ENCODE measurements around the gene DPF3. TPM values are rescaled to one million over a fixed set of nuclear protein-coding genes. Genes with fewer than 3 reads are reported as not detected.

The DPF3 gene
- polyA plus RNA-seq, 1 donor from 2014 or later = 6.0 TPM

- Mint-ChIP-seq H3K4me3 (no peak overlapping the region), H3K36me3 (peaks cover 3% of the 10 kb centered on the region), H3K9me3 (no peaks in the 10 kb centered on the region), H3K27ac (no peak overlapping the region), H3K27me3 (peaks cover 4% of the 10 kb centered on the region), H3K4me1 (peaks cover 0 to 1% (median 0%) of the 10 kb centered on the region in 3 donors)
Measured at GRCh38 chr14:72917094-72917802, 23.3 kb upstream of the DPF3 start.

- H3K4me1 Mint-ChIP-seq = peaks cover 0 to 1% (median 0%) of the 10 kb centered on the region in 3 donors
- no peak overlapping the region for H3K4me3 Mint-ChIP-seq
- no peak overlapping the region for H3K27ac Mint-ChIP-seq
- no peaks in the 10 kb centered on the region for H3K9me3 Mint-ChIP-seq
- H3K27me3 Mint-ChIP-seq = peaks cover 4% of the 10 kb centered on the region
- peaks cover 3% of the 10 kb centered on the region for H3K36me3 Mint-ChIP-seq
Measured at GRCh38 chr14:72916174-72916573, 22.3 kb upstream of the DPF3 start.

- H3K36me3 Mint-ChIP-seq = peaks cover 3% of the 10 kb centered on the region
- no peaks in the 10 kb centered on the region for H3K27me3 Mint-ChIP-seq
- no peaks in the 10 kb centered on the region for H3K9me3 Mint-ChIP-seq
- H3K4me3 Mint-ChIP-seq = no peak overlapping the region
- H3K27ac Mint-ChIP-seq = no peak overlapping the region
- peaks cover 0 to 1% (median 0%) of the 10 kb centered on the region in 3 donors for H3K4me1 Mint-ChIP-seq
Measured at GRCh38 chr14:72913809-72914208, 19.9 kb upstream of the DPF3 start.

- no peaks in the 10 kb centered on the region for H3K27me3 Mint-ChIP-seq
- no peak overlapping the region for H3K27ac Mint-ChIP-seq
- no peak overlapping the region for H3K4me3 Mint-ChIP-seq
- H3K36me3 Mint-ChIP-seq = peaks cover 4% of the 10 kb centered on the region
- no peaks in the 10 kb centered on the region for H3K9me3 Mint-ChIP-seq
- peaks cover 6 to 17% (median 13%) of the 10 kb centered on the region in 3 donors for H3K4me1 Mint-ChIP-seq
Measured at GRCh38 chr14:72909163-72909562, 15.3 kb upstream of the DPF3 start.

- Mint-ChIP-seq H3K27me3 (no peaks in the 10 kb centered on the region), H3K4me3 (no peak overlapping the region)
Measured at GRCh38 chr14:72907886-72908285, 14.0 kb upstream of the DPF3 start.

GRCh38 chr14:72906879-72907278 is 13.0 kb upstream of the DPF3 start:
- Mint-ChIP-seq H3K36me3 (peaks cover 1% of the 10 kb centered on the region), H3K27ac (no peak overlapping the region), H3K27me3 (no peaks in the 10 kb centered on the region), H3K4me3 (no peak overlapping the region), H3K4me1 (peaks cover 6 to 17% (median 13%) of the 10 kb centered on the region in 3 donors), H3K9me3 (no peaks in the 10 kb centered on the region)

More at GRCh38 chr14:72907886-72908285, 14.0 kb upstream of the DPF3 start:
- Mint-ChIP-seq H3K27ac (no peak overlapping the region), H3K36me3 (peaks cover 1% of the 10 kb centered on the region), H3K9me3 (no peaks in the 10 kb centered on the region), H3K4me1 (peaks cover 6 to 17% (median 13%) of the 10 kb centered on the region in 3 donors)

- Mint-ChIP-seq H3K27me3 (no peaks in the 10 kb centered on the region), H3K27ac (no peak overlapping the region), H3K9me3 (no peaks in the 10 kb centered on the region), H3K36me3 (peaks cover 1% of the 10 kb centered on the region), H3K4me1 (peaks cover 6 to 17% (median 13%) of the 10 kb centered on the region in 3 donors), H3K4me3 (no peak overlapping the region)
Measured at GRCh38 chr14:72906316-72906715, 12.4 kb upstream of the DPF3 start.

- H3K27ac Mint-ChIP-seq = no peak overlapping the region
- H3K27me3 Mint-ChIP-seq = no peaks in the 10 kb centered on the region
- H3K4me3 Mint-ChIP-seq = no peak overlapping the region
- H3K9me3 Mint-ChIP-seq = no peaks in the 10 kb centered on the region
- peaks cover 6 to 17% (median 14%) of the 10 kb centered on the region in 3 donors for H3K4me1 Mint-ChIP-seq
- H3K36me3 Mint-ChIP-seq = peaks cover 1% of the 10 kb centered on the region
Measured at GRCh38 chr14:72904840-72905561, 11.1 kb upstream of the DPF3 start.

- no peaks in the 10 kb centered on the region for H3K9me3 Mint-ChIP-seq
- H3K4me1 Mint-ChIP-seq = peaks cover 8 to 17% (median 14%) of the 10 kb centered on the region in 3 donors
- peaks cover 1% of the 10 kb centered on the region for H3K36me3 Mint-ChIP-seq
- no peaks in the 10 kb centered on the region for H3K27me3 Mint-ChIP-seq
- H3K27ac Mint-ChIP-seq = no peak overlapping the region
- H3K4me3 Mint-ChIP-seq = no peak overlapping the region
Measured at GRCh38 chr14:72904218-72904617, 10.3 kb upstream of the DPF3 start.

GRCh38 chr14:72903716-72904115 is 9.8 kb upstream of the DPF3 start:
- H3K27me3 Mint-ChIP-seq = no peaks in the 10 kb centered on the region
- H3K4me1 Mint-ChIP-seq = peaks cover 8 to 17% (median 14%) of the 10 kb centered on the region in 3 donors
- no peak overlapping the region for H3K27ac Mint-ChIP-seq
- H3K9me3 Mint-ChIP-seq = no peaks in the 10 kb centered on the region
- H3K36me3 Mint-ChIP-seq = peaks cover 1% of the 10 kb centered on the region
- no peak overlapping the region for H3K4me3 Mint-ChIP-seq

- Mint-ChIP-seq H3K27ac (peak overlapping the region in 1 of 3 donors; percentile 46), H3K9me3 (no peaks in the 10 kb centered on the region), H3K4me1 (peaks cover 8 to 17% (median 14%) of the 10 kb centered on the region in 3 donors), H3K27me3 (no peaks in the 10 kb centered on the region), H3K4me3 (no peak overlapping the region), H3K36me3 (no peaks in the 10 kb centered on the region)
Measured at GRCh38 chr14:72902801-72903530, 9.1 kb upstream of the DPF3 start.

- H3K36me3 Mint-ChIP-seq = no peaks in the 10 kb centered on the region
- H3K27me3 Mint-ChIP-seq = no peaks in the 10 kb centered on the region
- peaks cover 6 to 11% (median 8%) of the 10 kb centered on the region in 3 donors for H3K4me1 Mint-ChIP-seq
- H3K9me3 Mint-ChIP-seq = no peaks in the 10 kb centered on the region
- no peak overlapping the region for H3K4me3 Mint-ChIP-seq
- no peak overlapping the region for H3K27ac Mint-ChIP-seq
Measured at GRCh38 chr14:72901361-72901760, 7.5 kb upstream of the DPF3 start.

- no peaks in the 10 kb centered on the region for H3K36me3 Mint-ChIP-seq
- peaks cover 6% of the 10 kb centered on the region for H3K27me3 Mint-ChIP-seq
- H3K9me3 Mint-ChIP-seq = no peaks in the 10 kb centered on the region
- no peak overlapping the region for H3K4me3 Mint-ChIP-seq
- peaks cover 5 to 14% (median 7%) of the 10 kb centered on the region in 3 donors for H3K4me1 Mint-ChIP-seq
- H3K27ac Mint-ChIP-seq = no peak overlapping the region
Measured at GRCh38 chr14:72898448-72898847, 4.5 kb upstream of the DPF3 start.

- H3K4me1 Mint-ChIP-seq = peaks cover 11 to 14% (median 14%) of the 10 kb centered on the region in 3 donors
Measured at GRCh38 chr14:72894623-72895378, 900 bp upstream of the DPF3 start.

More at GRCh38 chr14:72894623-72895378, 900 bp upstream of the DPF3 start:
- peaks cover 11% of the 10 kb centered on the region for H3K27me3 Mint-ChIP-seq
- no peaks in the 10 kb centered on the region for H3K36me3 Mint-ChIP-seq
- H3K9me3 Mint-ChIP-seq = no peaks in the 10 kb centered on the region
- H3K27ac Mint-ChIP-seq = peak overlapping the region; percentile 83 to 89 (median 83)
- peak overlapping the region; percentile 97 to 99 (median 98) for H3K4me3 Mint-ChIP-seq
